ENCODE results near the gene SPAG9.
"Not testable (repeated sequence)": the region's sequence is repeated elsewhere in the genome, so short reads cannot be mapped to it uniquely, and the experiment has no call there.

SPAG9 gene

GRCh38 chr17:51149163-51149562 lies 28.5 kb upstream of the SPAG9 start:
- Mint-ChIP-seq H3K27ac (no peak overlapping the region), H3K27me3 (no peaks in the 10 kb centered on the region), H3K4me3 (no peak overlapping the region), H3K9me3 (no peaks in the 10 kb centered on the region), H3K4me1 (peaks cover 7% of the 10 kb centered on the region), H3K36me3 (no peaks in the 10 kb centered on the region)

- Mint-ChIP-seq H3K4me1 (peaks cover 7% of the 10 kb centered on the region), H3K36me3 (no peaks in the 10 kb centered on the region), H3K9me3 (no peaks in the 10 kb centered on the region), H3K27ac (no peak overlapping the region), H3K4me3 (no peak overlapping the region), H3K27me3 (no peaks in the 10 kb centered on the region)
Observed at GRCh38 chr17:51147650-51148049, 27.0 kb upstream of the SPAG9 start.

GRCh38 chr17:51144266-51145022 lies 23.8 kb upstream of the SPAG9 start:
- no peaks in the 10 kb centered on the region for H3K36me3 Mint-ChIP-seq
- no peaks in the 10 kb centered on the region for H3K9me3 Mint-ChIP-seq
- no peak overlapping the region for H3K27ac Mint-ChIP-seq
- no peak overlapping the region for H3K4me3 Mint-ChIP-seq
- H3K4me1 Mint-ChIP-seq: peaks cover 7% of the 10 kb centered on the region
- no peaks in the 10 kb centered on the region for H3K27me3 Mint-ChIP-seq

- Mint-ChIP-seq H3K4me3 (no peak overlapping the region), H3K9me3 (no peaks in the 10 kb centered on the region), H3K27me3 (no peaks in the 10 kb centered on the region), H3K4me1 (peaks cover 7% of the 10 kb centered on the region), H3K36me3 (no peaks in the 10 kb centered on the region), H3K27ac (no peak overlapping the region)
Observed at GRCh38 chr17:51142597-51142996, 21.9 kb upstream of the SPAG9 start.

- H3K27me3 Mint-ChIP-seq: no peaks in the 10 kb centered on the region
- no peaks in the 10 kb centered on the region for H3K9me3 Mint-ChIP-seq
- no peak overlapping the region for H3K4me3 Mint-ChIP-seq
- H3K27ac Mint-ChIP-seq: no peak overlapping the region
- no peaks in the 10 kb centered on the region for H3K36me3 Mint-ChIP-seq
- peaks cover 3% of the 10 kb centered on the region for H3K4me1 Mint-ChIP-seq
Observed at GRCh38 chr17:51135956-51136355, 15.3 kb upstream of the SPAG9 start.

- peaks cover 3% of the 10 kb centered on the region for H3K4me1 Mint-ChIP-seq
- no peak overlapping the region for H3K27ac Mint-ChIP-seq
- H3K27me3 Mint-ChIP-seq: no peaks in the 10 kb centered on the region
- no peak overlapping the region for H3K4me3 Mint-ChIP-seq
- no peaks in the 10 kb centered on the region for H3K9me3 Mint-ChIP-seq
- no peaks in the 10 kb centered on the region for H3K36me3 Mint-ChIP-seq
Observed at GRCh38 chr17:51133365-51133764, 12.7 kb upstream of the SPAG9 start.

- Mint-ChIP-seq H3K9me3 (no peaks in the 10 kb centered on the region), H3K27ac (no peak overlapping the region), H3K27me3 (no peaks in the 10 kb centered on the region), H3K4me1 (peaks cover 3% of the 10 kb centered on the region), H3K36me3 (no peaks in the 10 kb centered on the region), H3K4me3 (no peak overlapping the region)
Observed at GRCh38 chr17:51132964-51133319, 12.3 kb upstream of the SPAG9 start.

- Mint-ChIP-seq H3K9me3 (no peaks in the 10 kb centered on the region), H3K4me3 (no peak overlapping the region), H3K4me1 (peaks cover under 1% of the 10 kb centered on the region), H3K27me3 (no peaks in the 10 kb centered on the region), H3K36me3 (no peaks in the 10 kb centered on the region), H3K27ac (no peak overlapping the region)
Observed at GRCh38 chr17:51128076-51128475, 7.4 kb upstream of the SPAG9 start.

GRCh38 chr17:51124640-51125503 lies 4.2 kb upstream of the SPAG9 start:
- H3K4me1 Mint-ChIP-seq: peaks cover 21% of the 10 kb centered on the region
- H3K36me3 Mint-ChIP-seq: no peaks in the 10 kb centered on the region
- H3K27me3 Mint-ChIP-seq: no peaks in the 10 kb centered on the region
- H3K9me3 Mint-ChIP-seq: no peaks in the 10 kb centered on the region
- no peak overlapping the region for H3K4me3 Mint-ChIP-seq
- no peak overlapping the region for H3K27ac Mint-ChIP-seq

GRCh38 chr17:51122473-51123115 lies 1.9 kb upstream of the SPAG9 start:
- H3K27me3 Mint-ChIP-seq, H3K36me3 Mint-ChIP-seq, H3K9me3 Mint-ChIP-seq: not testable (repeated sequence)
- Mint-ChIP-seq H3K27ac (peak overlapping the region; percentile 98), H3K4me3 (peak overlapping the region; percentile 89), H3K4me1 (peaks cover 43% of the 10 kb centered on the region)

GRCh38 chr17:51121620-51122472 lies 1.2 kb upstream of the SPAG9 start:
- peaks cover 50% of the 10 kb centered on the region for H3K4me1 Mint-ChIP-seq
- H3K36me3 Mint-ChIP-seq: no peaks in the 10 kb centered on the region
- H3K27me3 Mint-ChIP-seq: no peaks in the 10 kb centered on the region
- H3K27ac Mint-ChIP-seq: peak overlapping the region; percentile 98
- no peaks in the 10 kb centered on the region for H3K9me3 Mint-ChIP-seq
- peak overlapping the region; percentile 89 for H3K4me3 Mint-ChIP-seq

- H3K4me3 Mint-ChIP-seq: peak overlapping the region; percentile 94
- no peaks in the 10 kb centered on the region for H3K36me3 Mint-ChIP-seq
- H3K27me3 Mint-ChIP-seq: no peaks in the 10 kb centered on the region
- peak overlapping the region; percentile 94 for H3K27ac Mint-ChIP-seq
- H3K4me1 Mint-ChIP-seq: peaks cover 65% of the 10 kb centered on the region
- no peaks in the 10 kb centered on the region for H3K9me3 Mint-ChIP-seq
Observed at GRCh38 chr17:51120357-51120738, 320 bp downstream of the SPAG9 start.

- no peaks in the 10 kb centered on the region for H3K27me3 Mint-ChIP-seq
- no peaks in the 10 kb centered on the region for H3K36me3 Mint-ChIP-seq
- H3K27ac Mint-ChIP-seq: peak overlapping the region; percentile 94
- H3K9me3 Mint-ChIP-seq: no peaks in the 10 kb centered on the region
- peaks cover 71% of the 10 kb centered on the region for H3K4me1 Mint-ChIP-seq
- peak overlapping the region; percentile 94 for H3K4me3 Mint-ChIP-seq
Observed at GRCh38 chr17:51119415-51120356, 982 bp downstream of the SPAG9 start.

- H3K27ac Mint-ChIP-seq: no peak overlapping the region
- H3K4me3 Mint-ChIP-seq: peak overlapping the region; percentile 94
- no peaks in the 10 kb centered on the region for H3K36me3 Mint-ChIP-seq
- peaks cover 71% of the 10 kb centered on the region for H3K4me1 Mint-ChIP-seq
- no peaks in the 10 kb centered on the region for H3K27me3 Mint-ChIP-seq
- H3K9me3 Mint-ChIP-seq: no peaks in the 10 kb centered on the region
Observed at GRCh38 chr17:51118330-51119195, 2.1 kb downstream of the SPAG9 start.
